ENCODE data around the gene TSNAX. TPM values are rescaled to one million over a fixed set of nuclear protein-coding genes. Genes with fewer than 3 reads are reported as not detected.
"Not testable (repeated sequence)": the region's sequence is repeated elsewhere in the genome, so short reads cannot be mapped to it uniquely, and the experiment has no call there.

The TSNAX gene
- polyA plus RNA-seq, 4 donors = 16.2 to 36.7 (median 18.2) TPM

GRCh38 chr1:231557898-231558707, 29.6 kb downstream of the TSNAX start:
- Histone ChIP-seq H3K27me3 (ENCODE audit: control insufficient read depth in 3 of 3, insufficient read depth in 3 of 3, low read length in 3 of 3) (no peaks in the 10 kb centered on the region), H3K4me3 (ENCODE audit: low read depth in 1 of 3, low read length in 3 of 3) (no peak overlapping the region), H3K9me3 (ENCODE audit: control insufficient read depth in 2 of 2, insufficient read depth in 1 of 2, low read depth in 1 of 2, low read length in 1 of 2) (no peaks in the 10 kb centered on the region), H3K36me3 (ENCODE audit: control insufficient read depth in 3 of 3, insufficient read depth in 2 of 3, low read depth in 1 of 3, low read length in 3 of 3) (peaks cover 0 to 6% (median 2%) of the 10 kb centered on the region in 3 donors), H3K4me1 (ENCODE audit: control insufficient read depth in 3 of 3, insufficient read depth in 2 of 3, low read depth in 1 of 3, low read length in 2 of 3) (no peaks in the 10 kb centered on the region), H3K27ac (ENCODE audit: low read depth in 1 of 3, low read length in 2 of 3) (no peak overlapping the region)
- 83 to 85% (median 83%) methylated on average over 3 of the region's 3 CpGs for WGBS, 3 donors
- DNase-seq (no peak), FAIRE-seq (no peak)

GRCh38 chr1:231558708-231559185, 30.3 kb downstream of the TSNAX start:
- no peak for FAIRE-seq
- Histone ChIP-seq H3K27me3 (ENCODE audit: control insufficient read depth in 3 of 3, insufficient read depth in 3 of 3, low read length in 3 of 3) (no peaks in the 10 kb centered on the region), H3K4me3 (ENCODE audit: low read depth in 1 of 3, low read length in 3 of 3) (no peak overlapping the region), H3K27ac (ENCODE audit: low read depth in 1 of 3, low read length in 2 of 3) (no peak overlapping the region), H3K4me1 (ENCODE audit: control insufficient read depth in 3 of 3, insufficient read depth in 2 of 3, low read depth in 1 of 3, low read length in 2 of 3) (no peaks in the 10 kb centered on the region), H3K36me3 (ENCODE audit: control insufficient read depth in 3 of 3, insufficient read depth in 2 of 3, low read depth in 1 of 3, low read length in 3 of 3) (peaks cover 0 to 6% (median 2%) of the 10 kb centered on the region in 3 donors), H3K9me3 (ENCODE audit: control insufficient read depth in 2 of 2, insufficient read depth in 1 of 2, low read depth in 1 of 2, low read length in 1 of 2) (no peaks in the 10 kb centered on the region)
- no peak for DNase-seq
- 89 to 90% (median 90%) methylated on average over 2 of the region's 2 CpGs for whole genome bisulfite sequencing, 3 donors

GRCh38 chr1:231561647-231562383, 33.3 kb downstream of the TSNAX start:
- FAIRE-seq = peak; percentile 96
- Histone ChIP-seq H3K27ac (ENCODE audit: low read depth in 1 of 3, low read length in 2 of 3) (no peak overlapping the region), H3K9me3 (ENCODE audit: control insufficient read depth in 2 of 2, insufficient read depth in 1 of 2, low read depth in 1 of 2, low read length in 1 of 2) (no peaks in the 10 kb centered on the region), H3K36me3 (ENCODE audit: control insufficient read depth in 3 of 3, insufficient read depth in 2 of 3, low read depth in 1 of 3, low read length in 3 of 3) (peaks cover 0 to 12% (median 3%) of the 10 kb centered on the region in 3 donors), H3K27me3 (ENCODE audit: control insufficient read depth in 3 of 3, insufficient read depth in 3 of 3, low read length in 3 of 3) (no peaks in the 10 kb centered on the region), H3K4me3 (ENCODE audit: low read depth in 1 of 3, low read length in 3 of 3) (no peak overlapping the region), H3K4me1 (ENCODE audit: control insufficient read depth in 3 of 3, insufficient read depth in 2 of 3, low read depth in 1 of 3, low read length in 2 of 3) (no peaks in the 10 kb centered on the region)
- peak; percentile 29 to 48 for DNase-seq
- 48 to 73% (median 62%) methylated on average over 3 of the region's 3 CpGs for WGBS, 3 donors

- DNase-seq (no peak), FAIRE-seq (no peak)
- no peaks in the 10 kb centered on the region for H3K27me3 ChIP-seq (ENCODE audit: control insufficient read depth in 3 of 3, insufficient read depth in 3 of 3, low read length in 3 of 3)
- H3K27ac ChIP-seq (ENCODE audit: low read depth in 1 of 3, low read length in 2 of 3) = no peak overlapping the region
- H3K9me3 ChIP-seq (ENCODE audit: control insufficient read depth in 2 of 2, insufficient read depth in 1 of 2, low read depth in 1 of 2, low read length in 1 of 2) = no peaks in the 10 kb centered on the region
- no peaks in the 10 kb centered on the region for H3K4me1 ChIP-seq (ENCODE audit: control insufficient read depth in 3 of 3, insufficient read depth in 2 of 3, low read depth in 1 of 3, low read length in 2 of 3)
- H3K36me3 ChIP-seq (ENCODE audit: control insufficient read depth in 3 of 3, insufficient read depth in 2 of 3, low read depth in 1 of 3, low read length in 3 of 3) = peaks cover 0 to 9% (median 4%) of the 10 kb centered on the region in 3 donors
- no peak overlapping the region for H3K4me3 ChIP-seq (ENCODE audit: low read depth in 1 of 3, low read length in 3 of 3)
- WGBS, 3 donors = 71 to 85% (median 82%) methylated on average over 2 of the region's 2 CpGs
Observed at GRCh38 chr1:231563247-231563646, 34.8 kb downstream of the TSNAX start.

GRCh38 chr1:231564373-231564772, 35.9 kb downstream of the TSNAX start:
- DNase-seq (no peak), FAIRE-seq (no peak)
- Histone ChIP-seq H3K27ac (ENCODE audit: low read depth in 1 of 3, low read length in 2 of 3) (no peak overlapping the region), H3K9me3 (ENCODE audit: control insufficient read depth in 2 of 2, insufficient read depth in 1 of 2, low read depth in 1 of 2, low read length in 1 of 2) (no peaks in the 10 kb centered on the region), H3K27me3 (ENCODE audit: control insufficient read depth in 3 of 3, insufficient read depth in 3 of 3, low read length in 3 of 3) (no peaks in the 10 kb centered on the region), H3K36me3 (ENCODE audit: control insufficient read depth in 3 of 3, insufficient read depth in 2 of 3, low read depth in 1 of 3, low read length in 3 of 3) (peaks cover 0 to 9% (median 4%) of the 10 kb centered on the region in 3 donors), H3K4me1 (ENCODE audit: control insufficient read depth in 3 of 3, insufficient read depth in 2 of 3, low read depth in 1 of 3, low read length in 2 of 3) (no peaks in the 10 kb centered on the region), H3K4me3 (ENCODE audit: low read depth in 1 of 3, low read length in 3 of 3) (no peak overlapping the region)
- WGBS, 3 donors = 95 to 97% (median 96%) methylated on average over 4 of the region's 4 CpGs

- Histone ChIP-seq H3K4me3 (ENCODE audit: low read depth in 1 of 3, low read length in 3 of 3) (no peak overlapping the region), H3K36me3 (ENCODE audit: control insufficient read depth in 3 of 3, insufficient read depth in 2 of 3, low read depth in 1 of 3, low read length in 3 of 3) (peaks cover 0 to 7% (median 4%) of the 10 kb centered on the region in 3 donors), H3K4me1 (ENCODE audit: control insufficient read depth in 3 of 3, insufficient read depth in 2 of 3, low read depth in 1 of 3, low read length in 2 of 3) (no peaks in the 10 kb centered on the region), H3K9me3 (ENCODE audit: control insufficient read depth in 2 of 2, insufficient read depth in 1 of 2, low read depth in 1 of 2, low read length in 1 of 2) (no peaks in the 10 kb centered on the region), H3K27ac (ENCODE audit: low read depth in 1 of 3, low read length in 2 of 3) (no peak overlapping the region), H3K27me3 (ENCODE audit: control insufficient read depth in 3 of 3, insufficient read depth in 3 of 3, low read length in 3 of 3) (no peaks in the 10 kb centered on the region)
- 91 to 99% (median 96%) methylated on average over 2 of the region's 2 CpGs for WGBS, 3 donors
- FAIRE-seq = no peak
- DNase-seq = no peak
Observed at GRCh38 chr1:231566496-231566895, 38.0 kb downstream of the TSNAX start.

- H3K27ac ChIP-seq (ENCODE audit: low read depth in 1 of 3, low read length in 2 of 3); H3K36me3 ChIP-seq (ENCODE audit: control insufficient read depth in 3 of 3, insufficient read depth in 2 of 3, low read depth in 1 of 3, low read length in 3 of 3); DNase-seq; H3K9me3 ChIP-seq (ENCODE audit: control insufficient read depth in 2 of 2, insufficient read depth in 1 of 2, low read depth in 1 of 2, low read length in 1 of 2); FAIRE-seq; H3K4me1 ChIP-seq (ENCODE audit: control insufficient read depth in 3 of 3, insufficient read depth in 2 of 3, low read depth in 1 of 3, low read length in 2 of 3); H3K27me3 ChIP-seq (ENCODE audit: control insufficient read depth in 3 of 3, insufficient read depth in 3 of 3, low read length in 3 of 3); H3K4me3 ChIP-seq (ENCODE audit: low read depth in 1 of 3, low read length in 3 of 3): not testable (repeated sequence)
- 90 to 97% (median 97%) methylated on average over 3 of the region's 3 CpGs for WGBS, 3 donors
Observed at GRCh38 chr1:231570262-231570661, 41.8 kb downstream of the TSNAX start.

- Histone ChIP-seq H3K9me3 (ENCODE audit: control insufficient read depth in 2 of 2, insufficient read depth in 1 of 2, low read depth in 1 of 2, low read length in 1 of 2) (no peaks in the 10 kb centered on the region), H3K4me3 (ENCODE audit: low read depth in 1 of 3, low read length in 3 of 3) (no peak overlapping the region), H3K36me3 (ENCODE audit: control insufficient read depth in 3 of 3, insufficient read depth in 2 of 3, low read depth in 1 of 3, low read length in 3 of 3) (peaks cover 0 to 2% (median 1%) of the 10 kb centered on the region in 3 donors), H3K4me1 (ENCODE audit: control insufficient read depth in 3 of 3, insufficient read depth in 2 of 3, low read depth in 1 of 3, low read length in 2 of 3) (no peaks in the 10 kb centered on the region), H3K27me3 (ENCODE audit: control insufficient read depth in 3 of 3, insufficient read depth in 3 of 3, low read length in 3 of 3) (no peaks in the 10 kb centered on the region), H3K27ac (ENCODE audit: low read depth in 1 of 3, low read length in 2 of 3) (no peak overlapping the region)
- 67 to 89% (median 84%) methylated on average over 6 of the region's 6 CpGs for WGBS, 3 donors
- FAIRE-seq = no peak
- no peak for DNase-seq
Observed at GRCh38 chr1:231571904-231572303, 43.4 kb downstream of the TSNAX start.

Data from small intestine (tissue), 7 donors.